Gastroesophageal sphincter (tissue), 4 donors: Measurements from ENCODE around the gene CXorf66. TPM values are rescaled to one million over a fixed set of nuclear protein-coding genes. Genes with fewer than 3 reads are reported as not detected.
"Not testable (repeated sequence)": the region's sequence is repeated elsewhere in the genome, so short reads cannot be mapped to it uniquely, and the experiment has no call there.

Source experiments
- ATAC-seq: fragments of 150-250 bp; one replicate; pipeline ENCODE4 v1.9.1; 2016; ENCODE audit warnings: mild to moderate bottlenecking, moderate library complexity
- H3K27ac ChIP-seq, 4 donors: fragments of 200-600 bp; sonication (generic) in 3 of 4; 1 replicate in 3 of 4; 2 replicates in 1 of 4; pipeline ENCODE4 v1.5.1; 2016 to 2019
- H3K27me3 ChIP-seq: fragments of 200-600 bp; sonication (generic); one replicate; pipeline ENCODE4 v1.5.1; 2019
- H3K36me3 ChIP-seq, 2 donors: fragments of 200-600 bp; sonication (generic); one replicate each; pipeline ENCODE4 v1.5.1; 2019; ENCODE audit warnings: control low read depth in 1 of 2
- H3K4me1 ChIP-seq, 3 donors: fragments of 200-600 bp; sonication (generic); 1 replicate in 2 of 3; 2 replicates in 1 of 3; pipeline ENCODE4 v1.5.1; 2016 to 2019; ENCODE audit warnings: control low read depth in 2 of 3
- H3K4me3 ChIP-seq, 2 donors: fragments of 200-600 bp; sonication (generic); one replicate each; pipeline ENCODE4 v1.5.1; 2019; ENCODE audit warnings: mild to moderate bottlenecking in 1 of 2, moderate library complexity in 1 of 2
- H3K9me3 ChIP-seq, 3 donors: fragments of 200-600 bp; sonication (generic); one replicate each; pipeline ENCODE4 v1.5.1; 2017 to 2019; ENCODE audit warnings: control low read depth in 2 of 3
- CTCF ChIP-seq, 4 experiments: fragments of 200-600 bp in 2 of 4; fragments of 450-650 bp in 2 of 4; sonication (generic) in 1 of 4; IDR thresholded peaks; one replicate each; pipeline ENCODE4 v1.5.1; 2017 to 2019; ENCODE audit warnings: antibody characterized with exemption in 4 of 4, mild to moderate bottlenecking in 2 of 4, moderate library complexity in 2 of 4
- EP300 ChIP-seq: sonication (generic); formaldehyde crosslinking; IDR thresholded peaks from one replicate; pipeline ENCODE4 v1.6.1; 2017; ENCODE audit warnings: antibody characterized with exemption, mild to moderate bottlenecking
- POLR2A ChIP-seq, 2 donors: fragments of 450-650 bp; IDR thresholded peaks; one replicate each; pipeline ENCODE4 v1.6.1; 2017; ENCODE audit warnings: antibody characterized with exemption in 2 of 2, mild to moderate bottlenecking in 2 of 2, moderate library complexity in 1 of 2
- POLR2AphosphoS5 ChIP-seq: sonication (generic); formaldehyde crosslinking; IDR thresholded peaks from one replicate; pipeline ENCODE4 v1.6.1; 2017; ENCODE audit warnings: antibody characterized with exemption
- WGBS, 2 donors: methylation state at CpG; one replicate each; pipeline ENCODE4 v1.1.5; 2018; ENCODE audit warnings: low coverage in 1 of 2; 5-methylcytosine and 5-hydroxymethylcytosine counted together
- total RNA-seq, 4 donors: library from RNA; depleted of rRNA; stranded (reverse); fragments of >200 nt; gene quantifications; one replicate each; pipeline ENCODE4 v1.1.0, GENCODE V29; 2016

The CXorf66 gene
- total RNA-seq, 4 donors from 2014 or later = not detected

- Histone ChIP-seq H3K36me3 (no peaks in the 10 kb centered on the region), H3K4me1 (no peaks in the 10 kb centered on the region), H3K9me3 (no peaks in the 10 kb centered on the region), H3K4me3 (no peak overlapping the region), H3K27ac (no peak overlapping the region), H3K27me3 (no peaks in the 10 kb centered on the region)
- 38 to 54% methylated on average over 6 of the region's 6 CpGs for WGBS, 2 donors
- ATAC-seq = no peak
- TF ChIP-seq CTCF (IDR thresholded peaks at IDR 0.05) (no peak), POLR2AphosphoS5 (peak; percentile 31), EP300 (no peak)
Measured at GRCh38 chrX:139924696-139925095, 40.6 kb downstream of the CXorf66 start.

- no peak overlapping the region for H3K27ac ChIP-seq
- 55% methylated on average over 5 of the region's 5 CpGs; no CpG with 5 or more reads in 1 of the 2 donors for WGBS, 2 donors
Measured at GRCh38 chrX:139924069-139924695, 41.1 kb downstream of the CXorf66 start.

GRCh38 chrX:139921142-139921541, 44.2 kb downstream of the CXorf66 start:
- H3K27me3 ChIP-seq, H3K4me3 ChIP-seq, H3K4me1 ChIP-seq, H3K9me3 ChIP-seq, ATAC-seq, H3K27ac ChIP-seq, H3K36me3 ChIP-seq: not testable (repeated sequence)
- WGBS, 2 donors = 71 to 83% methylated on average over 1 to 2 of the region's 6 CpGs

More at GRCh38 chrX:139924069-139924695, 41.1 kb downstream of the CXorf66 start:
- Histone ChIP-seq H3K36me3 (no peaks in the 10 kb centered on the region), H3K9me3 (no peaks in the 10 kb centered on the region), H3K4me3 (no peak overlapping the region), H3K4me1 (no peaks in the 10 kb centered on the region), H3K27me3 (no peaks in the 10 kb centered on the region)
- TF ChIP-seq POLR2A (IDR thresholded peaks at IDR 0.05) (no peak), POLR2AphosphoS5 (no peak), CTCF (IDR thresholded peaks at IDR 0.05) (no peak), EP300 (no peak)
- ATAC-seq = no peak

- Histone ChIP-seq H3K9me3 (no peaks in the 10 kb centered on the region), H3K27ac (no peak overlapping the region), H3K36me3 (no peaks in the 10 kb centered on the region), H3K4me1 (no peaks in the 10 kb centered on the region), H3K4me3 (no peak overlapping the region), H3K27me3 (no peaks in the 10 kb centered on the region)
- WGBS, 2 donors = 38 to 55% methylated on average over 1 of the region's 1 CpG
- no peak for ATAC-seq
- TF ChIP-seq CTCF (IDR thresholded peaks at IDR 0.05) (no peak), POLR2A (IDR thresholded peaks at IDR 0.05) (no peak), POLR2AphosphoS5 (no peak), EP300 (no peak)
Measured at GRCh38 chrX:139920316-139920715, 45.0 kb downstream of the CXorf66 start.

- H3K36me3 ChIP-seq = no peaks in the 10 kb centered on the region
- no peaks in the 10 kb centered on the region for H3K27me3 ChIP-seq
- no peaks in the 10 kb centered on the region for H3K4me1 ChIP-seq
- ATAC-seq = no peak
- no peak overlapping the region for H3K4me3 ChIP-seq
- TF ChIP-seq POLR2AphosphoS5 (no peak), CTCF (IDR thresholded peaks at IDR 0.05) (no peak), EP300 (no peak), POLR2A (IDR thresholded peaks at IDR 0.05) (no peak)
- no peak overlapping the region for H3K27ac ChIP-seq
- no peaks in the 10 kb centered on the region for H3K9me3 ChIP-seq
- no CpG with 5 or more reads among the region's 1 CpG for WGBS, 2 donors
Measured at GRCh38 chrX:139914421-139914820, 50.9 kb downstream of the CXorf66 start.
